CD8-positive, alpha-beta memory T cell (primary cell): Measurements from ENCODE around the gene TCF7L2. TPM values are rescaled to one million over a fixed set of nuclear protein-coding genes. Genes with fewer than 3 reads are reported as not detected.
A peak's percentile ranks its signal among the peaks of the same experiment; 100 is the strongest.

ENCODE experiments used
- CTCF ChIA-PET: fragments of 350-600 bp; sonication (Branson Sonifier 250); formaldehyde crosslinking; loops from one replicate; lab custom pipeline; 2021; ENCODE audit warnings: antibody characterized with exemption; lab: Charles Lee
- POLR2A ChIA-PET: fragments of 350-600 bp; sonication (Branson Sonifier 250); formaldehyde crosslinking; loops from one replicate; lab custom pipeline; 2021; ENCODE audit warnings: antibody characterized with exemption; lab: Charles Lee
- DNase-seq, 5 donors: peaks; one replicate each; pipeline versions ENCODE4 v3.0.0 to v3.0.0-alpha.2; 2020 to 2022; ENCODE audit warnings: mixed read lengths in 1 of 5
- H3K27ac ChIP-seq: one replicate; pipeline ENCODE4 v1.7.0; 2013; ENCODE audit warnings: low read depth, mild to moderate bottlenecking, low read length, moderate library complexity
- H3K27me3 ChIP-seq: 2 replicates; pipeline ENCODE4 v1.7.0; 2013; ENCODE audit warnings: low read length, mild to moderate bottlenecking; ENCODE audit not compliant: insufficient read depth, poor library complexity, severe bottlenecking
- H3K36me3 ChIP-seq: 2 replicates; pipeline ENCODE4 v1.7.0; 2013; ENCODE audit warnings: mild to moderate bottlenecking, low read length, moderate library complexity; ENCODE audit not compliant: insufficient read depth
- H3K4me1 ChIP-seq: 2 replicates; pipeline ENCODE4 v1.7.0; 2013; ENCODE audit warnings: mild to moderate bottlenecking, low read length, moderate library complexity; ENCODE audit not compliant: insufficient read depth
- H3K4me3 ChIP-seq: 2 replicates; pipeline ENCODE4 v1.7.0; 2013; ENCODE audit warnings: mild to moderate bottlenecking, low read length
- H3K9me3 ChIP-seq: 2 replicates; pipeline ENCODE4 v1.7.0; 2013; ENCODE audit warnings: mild to moderate bottlenecking, low read length
- H3K27ac Mint-ChIP-seq, 8 donors: one replicate each; pipeline ENCODE4 v1.8.0; 2020 to 2021; ENCODE audit warnings: mixed read lengths in 8 of 8, mild to moderate bottlenecking in 6 of 8, inconsistent platforms in 3 of 8, moderate library complexity in 3 of 8
- H3K27me3 Mint-ChIP-seq, 2 donors: one replicate each; pipeline ENCODE4 v1.8.0; 2020 to 2021; ENCODE audit warnings: mixed read lengths in 2 of 2, mild to moderate bottlenecking in 1 of 2, moderate library complexity in 1 of 2
- H3K36me3 Mint-ChIP-seq, 3 donors: one replicate each; pipeline ENCODE4 v1.8.0; 2020 to 2021; ENCODE audit warnings: mixed read lengths in 3 of 3, inconsistent platforms in 1 of 3, mild to moderate bottlenecking in 1 of 3
- H3K4me1 Mint-ChIP-seq, 3 donors: one replicate each; pipeline ENCODE4 v1.8.0; 2020 to 2021; ENCODE audit warnings: mixed read lengths in 3 of 3, inconsistent platforms in 1 of 3, mild to moderate bottlenecking in 1 of 3
- H3K4me3 Mint-ChIP-seq, 7 donors: one replicate each; pipeline ENCODE4 v1.8.0; 2020 to 2021; ENCODE audit warnings: mixed read lengths in 7 of 7, mild to moderate bottlenecking in 6 of 7, moderate library complexity in 4 of 7, inconsistent platforms in 2 of 7
- H3K9me3 Mint-ChIP-seq, 5 donors: one replicate each; pipeline ENCODE4 v1.8.0; 2020 to 2022; ENCODE audit warnings: mixed read lengths in 5 of 5, mild to moderate bottlenecking in 3 of 5, moderate library complexity in 2 of 5, inconsistent platforms in 1 of 5
- polyA plus RNA-seq: library from polyadenylated mRNA; unstranded; fragments of 300-500 nt; fragmentation: Illumina TruSeq; gene quantifications from one replicate; pipeline ENCODE4 v1.2.3, GENCODE V29; 2021
- total RNA-seq, 2 experiments: library from RNA; stranded (reverse); gene quantifications; one replicate each; pipeline ENCODE4 v1.2.3, GENCODE V29; 2021

The TCF7L2 gene
- total and polyA plus RNA-seq, 3 experiments from 2014 or later: 0.81 to 1.8 (median 0.89) TPM

DNA sequence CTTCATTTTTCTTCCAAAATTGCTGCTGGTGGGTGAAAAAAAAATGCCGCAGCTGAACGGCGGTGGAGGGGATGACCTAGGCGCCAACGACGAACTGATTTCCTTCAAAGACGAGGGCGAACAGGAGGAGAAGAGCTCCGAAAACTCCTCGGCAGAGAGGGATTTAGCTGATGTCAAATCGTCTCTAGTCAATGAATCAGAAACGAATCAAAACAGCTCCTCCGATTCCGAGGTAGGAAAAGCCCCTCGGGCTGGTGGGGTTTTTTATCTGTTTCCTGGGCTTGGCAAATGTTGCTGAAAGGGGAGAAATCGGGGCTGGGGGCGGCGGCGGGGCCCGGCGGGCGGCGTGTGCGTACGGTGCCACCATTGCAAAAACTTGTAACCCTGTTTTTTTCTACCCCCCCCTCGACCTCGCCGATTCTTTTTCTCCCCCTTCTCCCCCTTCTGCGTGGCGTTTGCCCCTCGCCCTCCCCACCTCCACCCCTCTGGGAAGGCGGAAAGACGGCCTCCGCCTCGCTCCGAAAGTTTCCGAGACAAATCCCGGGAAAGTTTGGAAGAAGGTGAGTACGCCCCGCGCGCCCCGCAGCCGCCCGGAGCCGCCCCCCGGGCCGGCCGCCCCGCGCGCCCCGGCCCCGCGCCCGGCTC is 789 bp downstream of the TCF7L2 start:
- Mint-ChIP-seq H3K27ac (peak overlapping the region; percentile 79 to 96 (median 92)), H3K4me1 (peaks cover 28 to 48% (median 36%) of the 10 kb centered on the region in 3 donors), H3K27me3 (peaks cover 0 to 24% of the 10 kb centered on the region in 2 donors), H3K9me3 (no peaks in the 10 kb centered on the region), H3K4me3 (peak overlapping the region; percentile 87 to 99 (median 94)), H3K36me3 (peaks cover 0 to 13% (median 0%) of the 10 kb centered on the region in 3 donors)
- peak overlapping the region; percentile 54 for H3K4me3 ChIP-seq
- ChIA-PET POLR2A (interaction anchor here (0.6 to 0.8 kb wide), 2 partner anchors 230 to 1223 kb away, joined by 3 to 5 read pairs; partner anchors contain the start of gene CCDC186), CTCF (no interaction called here)
- H3K27ac ChIP-seq: peak overlapping the region; percentile 47
- peak in 3 of 5 donors; percentile 4 to 54 (median 44) for DNase-seq
- peaks cover 9% of the 10 kb centered on the region for H3K4me1 ChIP-seq
- H3K36me3 ChIP-seq: no peaks in the 10 kb centered on the region
- peaks cover 5% of the 10 kb centered on the region for H3K27me3 ChIP-seq
- no peaks in the 10 kb centered on the region for H3K9me3 ChIP-seq

DNA sequence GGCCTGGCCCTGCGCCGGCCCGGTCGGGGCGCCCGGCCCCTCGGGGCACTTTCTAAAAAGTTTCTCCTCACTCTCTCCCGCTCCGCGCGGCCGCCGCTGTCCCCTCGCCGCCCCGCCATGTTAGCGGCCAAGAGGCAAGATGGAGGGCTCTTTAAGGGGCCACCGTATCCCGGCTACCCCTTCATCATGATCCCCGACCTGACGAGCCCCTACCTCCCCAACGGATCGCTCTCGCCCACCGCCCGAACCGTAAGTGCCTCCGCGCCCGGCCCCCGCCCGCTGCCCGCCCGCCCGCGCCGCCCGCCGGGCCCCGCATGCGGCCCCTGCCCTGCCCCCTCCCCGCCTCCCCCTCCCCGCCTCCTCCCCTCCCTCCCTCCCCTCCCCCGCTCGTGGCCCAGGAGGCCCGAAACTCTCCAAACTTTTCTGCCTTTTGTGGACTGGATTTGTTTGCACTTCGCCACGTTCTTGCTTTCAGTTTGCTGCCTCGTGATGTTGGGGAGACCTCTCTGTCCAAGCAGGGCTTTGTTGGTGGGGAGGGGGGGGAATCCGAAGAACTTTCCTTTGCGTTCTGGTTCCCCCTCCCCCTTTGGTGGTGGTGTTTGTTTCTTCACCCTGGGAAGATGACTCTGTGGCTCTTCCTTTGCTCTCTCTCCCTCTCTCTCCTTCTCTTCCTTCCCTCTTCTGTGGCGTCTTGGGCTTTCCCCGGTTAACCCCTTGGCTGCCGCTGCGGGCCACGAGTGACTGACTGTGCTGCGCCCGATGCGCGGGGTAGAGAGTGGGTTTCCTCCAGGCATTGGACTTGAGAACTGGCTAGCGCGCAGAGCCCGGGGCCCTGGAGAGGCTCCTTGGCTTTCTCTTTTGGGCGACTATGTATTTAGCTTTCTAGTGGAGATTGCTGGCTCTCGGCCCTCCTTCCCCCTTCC is 1.6 kb downstream of the TCF7L2 start:
- Mint-ChIP-seq H3K36me3 (peaks cover 0 to 13% (median 0%) of the 10 kb centered on the region in 3 donors), H3K27ac (peak overlapping the region; percentile 75 to 94 (median 90)), H3K9me3 (no peaks in the 10 kb centered on the region), H3K4me1 (peaks cover 30 to 50% (median 38%) of the 10 kb centered on the region in 3 donors), H3K27me3 (peaks cover 0 to 27% of the 10 kb centered on the region in 2 donors), H3K4me3 (peak overlapping the region; percentile 86 to 99 (median 97))
- CTCF ChIA-PET: no interaction called here
- H3K27me3 ChIP-seq: peaks cover 5% of the 10 kb centered on the region
- peaks cover 9% of the 10 kb centered on the region for H3K4me1 ChIP-seq
- no peaks in the 10 kb centered on the region for H3K9me3 ChIP-seq
- POLR2A ChIA-PET: no interaction called here
- peak overlapping the region; percentile 67 for H3K27ac ChIP-seq
- DNase-seq: peak; percentile 19 to 59 (median 45)
- no peaks in the 10 kb centered on the region for H3K36me3 ChIP-seq
- peak overlapping the region; percentile 84 for H3K4me3 ChIP-seq

- CTCF ChIA-PET: no interaction called here
Observed at GRCh38 chr10:112952282-112953173, 2.5 kb downstream of the TCF7L2 start.

DNA sequence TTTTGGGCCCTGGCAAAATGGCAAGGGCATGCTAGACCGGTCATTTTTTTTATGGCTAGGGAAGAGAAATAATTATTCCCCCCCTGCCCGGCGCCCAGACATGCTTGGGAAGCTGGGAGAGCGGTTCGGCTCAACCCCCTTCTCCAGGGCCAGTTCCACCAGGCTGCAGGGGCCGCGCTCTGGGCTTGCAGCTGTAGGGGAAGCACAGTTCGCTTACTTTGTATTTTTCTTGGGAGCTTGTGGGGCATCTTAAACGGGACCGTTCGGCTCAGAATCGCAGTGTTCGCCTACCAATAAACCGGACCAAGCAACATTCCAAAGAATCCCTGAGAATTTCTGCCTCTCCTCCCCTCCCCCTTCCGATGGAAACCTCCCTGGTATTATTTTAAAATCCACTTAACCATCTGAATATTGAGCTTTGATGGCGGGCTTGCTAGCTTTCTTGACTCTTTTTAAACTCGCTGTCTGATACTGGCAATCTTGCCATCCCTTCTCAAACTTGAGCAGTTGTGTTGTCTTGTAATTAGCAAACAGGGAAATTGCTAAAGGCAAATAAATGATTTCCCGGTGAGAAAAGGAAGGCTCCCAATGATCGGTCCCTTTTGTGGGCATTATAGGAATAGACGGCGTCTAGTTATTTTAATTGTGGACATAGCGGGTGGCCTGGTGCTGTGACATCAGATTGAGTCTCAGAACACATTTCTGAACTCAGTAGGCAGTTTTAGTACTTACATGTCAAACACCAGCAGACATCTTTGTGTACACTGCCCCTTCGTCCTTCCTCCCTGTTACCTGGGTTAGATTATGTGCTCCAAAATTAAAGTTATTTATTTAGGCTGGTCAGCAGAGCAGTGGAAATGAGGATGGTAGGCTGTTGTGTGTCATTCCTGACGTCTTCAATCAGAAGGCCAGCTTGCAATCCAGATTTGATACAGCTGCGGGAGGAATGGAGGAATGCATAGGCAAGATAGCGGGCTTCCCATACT is 3.4 kb downstream of the TCF7L2 start:
- no peak overlapping the region for H3K27ac Mint-ChIP-seq
- no peak for DNase-seq
- Histone ChIP-seq H3K36me3 (no peaks in the 10 kb centered on the region), H3K27me3 (peaks cover 5% of the 10 kb centered on the region), H3K4me3 (no peak overlapping the region), H3K27ac (no peak overlapping the region), H3K9me3 (no peaks in the 10 kb centered on the region), H3K4me1 (peaks cover 9% of the 10 kb centered on the region)
- peaks cover 0 to 29% of the 10 kb centered on the region in 2 donors for H3K27me3 Mint-ChIP-seq
- peaks cover 34 to 48% (median 38%) of the 10 kb centered on the region in 3 donors for H3K4me1 Mint-ChIP-seq
- no peaks in the 10 kb centered on the region for H3K9me3 Mint-ChIP-seq
- peak overlapping the region; percentile 19 to 89 (median 83) for H3K4me3 Mint-ChIP-seq
- CTCF ChIA-PET: no interaction called here
- POLR2A ChIA-PET: no interaction called here
- H3K36me3 Mint-ChIP-seq: peaks cover 0 to 13% (median 0%) of the 10 kb centered on the region in 3 donors

More at GRCh38 chr10:112952282-112953173, 2.5 kb downstream of the TCF7L2 start:
- DNase-seq: no peak
- POLR2A ChIA-PET: no interaction called here
- H3K27ac Mint-ChIP-seq: peak overlapping the region in 4 of 8 donors; percentile 29 to 93 (median 71)
- Histone ChIP-seq H3K27me3 (peaks cover 5% of the 10 kb centered on the region), H3K27ac (peak overlapping the region; percentile 67), H3K9me3 (no peaks in the 10 kb centered on the region), H3K4me1 (peaks cover 9% of the 10 kb centered on the region), H3K36me3 (no peaks in the 10 kb centered on the region), H3K4me3 (peak overlapping the region; percentile 84)
- peaks cover 0 to 13% (median 0%) of the 10 kb centered on the region in 3 donors for H3K36me3 Mint-ChIP-seq
- H3K4me3 Mint-ChIP-seq: peak overlapping the region; percentile 86 to 99 (median 97)
- H3K27me3 Mint-ChIP-seq: peaks cover 0 to 31% of the 10 kb centered on the region in 2 donors
- H3K9me3 Mint-ChIP-seq: no peaks in the 10 kb centered on the region
- H3K4me1 Mint-ChIP-seq: peaks cover 34 to 50% (median 38%) of the 10 kb centered on the region in 3 donors

GRCh38 chr10:112954974-112955581 is 5.0 kb downstream of the TCF7L2 start:
- no peak overlapping the region for H3K27ac ChIP-seq
- H3K4me3 ChIP-seq: no peak overlapping the region
- peaks cover 0 to 12% (median under 1%) of the 10 kb centered on the region in 3 donors for H3K36me3 Mint-ChIP-seq
- peaks cover 0 to 28% of the 10 kb centered on the region in 2 donors for H3K27me3 Mint-ChIP-seq
- ChIA-PET POLR2A (no interaction called here), CTCF (no interaction called here)
- DNase-seq: no peak
- H3K9me3 Mint-ChIP-seq: no peaks in the 10 kb centered on the region
- no peaks in the 10 kb centered on the region for H3K9me3 ChIP-seq
- peaks cover 5% of the 10 kb centered on the region for H3K27me3 ChIP-seq
- H3K36me3 ChIP-seq: no peaks in the 10 kb centered on the region
- peaks cover 9% of the 10 kb centered on the region for H3K4me1 ChIP-seq
- peaks cover 26 to 34% (median 28%) of the 10 kb centered on the region in 3 donors for H3K4me1 Mint-ChIP-seq
- H3K4me3 Mint-ChIP-seq: peak overlapping the region in 6 of 7 donors; percentile 23 to 67 (median 48)
- H3K27ac Mint-ChIP-seq: peak overlapping the region in 1 of 8 donors; percentile 20

- H3K27me3 Mint-ChIP-seq: peaks cover 0 to 27% of the 10 kb centered on the region in 2 donors
- H3K27ac Mint-ChIP-seq: peak overlapping the region in 2 of 8 donors; percentile 19 to 20
- no peaks in the 10 kb centered on the region for H3K9me3 ChIP-seq
- CTCF ChIA-PET: interaction anchor here (0.6 kb wide), 1 partner anchor 92 kb away, joined by 3 read pairs; no protein-coding TSS in a partner anchor
- H3K27ac ChIP-seq: no peak overlapping the region
- H3K36me3 ChIP-seq: no peaks in the 10 kb centered on the region
- H3K4me3 Mint-ChIP-seq: peak overlapping the region in 6 of 7 donors; percentile 23 to 67 (median 48)
- DNase-seq: no peak
- peaks cover 5% of the 10 kb centered on the region for H3K27me3 ChIP-seq
- H3K4me1 Mint-ChIP-seq: peaks cover 20 to 31% (median 22%) of the 10 kb centered on the region in 3 donors
- POLR2A ChIA-PET: no interaction called here
- H3K9me3 Mint-ChIP-seq: no peaks in the 10 kb centered on the region
- H3K36me3 Mint-ChIP-seq: peaks cover 0 to 7% (median 3%) of the 10 kb centered on the region in 3 donors
- no peak overlapping the region for H3K4me3 ChIP-seq
- peaks cover 9% of the 10 kb centered on the region for H3K4me1 ChIP-seq
Observed at GRCh38 chr10:112955582-112956421, 5.8 kb downstream of the TCF7L2 start.
